Measurements from ENCODE around the gene SLC4A1. TPM values are rescaled to one million over a fixed set of nuclear protein-coding genes. Genes with fewer than 3 reads are reported as not detected.

Gene SLC4A1
- polyA plus RNA-seq, 1 of the 3 experiments (the other 2 are of a cell fraction): not detected

DNA sequence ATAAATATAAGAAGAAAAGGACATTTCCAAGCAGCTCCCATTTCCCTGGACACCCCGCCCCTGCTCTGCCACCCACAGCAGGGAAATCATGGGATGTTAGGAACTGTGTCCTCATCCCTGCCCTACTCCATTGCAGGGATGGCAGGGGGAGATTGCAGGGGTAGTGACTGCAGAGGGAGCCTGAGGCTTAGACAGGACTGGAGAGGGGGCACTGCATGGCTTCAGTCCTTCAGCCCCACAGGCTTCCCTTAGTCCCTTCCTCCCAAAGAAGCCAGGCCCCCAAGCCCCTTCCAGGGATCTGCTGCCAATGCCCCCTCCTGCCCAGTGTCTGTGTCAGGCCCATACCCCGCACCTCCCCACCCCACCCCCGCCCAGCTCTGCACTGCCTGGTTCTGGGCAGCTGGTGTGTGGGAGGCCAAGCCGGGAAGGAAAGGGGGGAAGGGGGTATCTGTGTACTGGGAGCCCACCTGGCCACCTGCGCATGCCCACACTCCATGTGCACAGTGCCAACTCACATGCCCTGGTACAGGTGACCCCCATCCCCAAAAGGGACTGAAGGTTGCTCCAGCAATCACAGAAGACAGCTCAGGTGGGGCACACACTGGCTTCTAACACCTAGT lies 43.7 kb upstream of the SLC4A1 start:
- DNase-seq: no peak
- no peaks in the 10 kb centered on the region for H3F3A ChIP-seq (replicated peaks; ENCODE audit: insufficient read depth)
- H3K79me2 ChIP-seq (ENCODE audit: insufficient read depth): no peaks in the 10 kb centered on the region
- ChIA-PET CTCF (interaction anchor here (1.0 to 5.7 kb wide), 3 partner anchors 20 to 102 kb away, joined by 3 to 37 read pairs (median 7); partner anchors contain the start of gene UBTF), POLR2A (interaction anchor here (4.4 kb wide), 1 partner anchor 8 kb away, joined by 34 read pairs; no protein-coding TSS in a partner anchor)
- H2AFZ ChIP-seq (ENCODE audit: low read depth): no peak overlapping the region
- WGBS (ENCODE audit: low lambda C conversion rate): 47% methylated on average over 4 of the region's 5 CpGs
- no peak overlapping the region for H3K9ac ChIP-seq
- H3K4me3 ChIP-seq (ENCODE audit: low read depth in 2 of 2, low read length in 1 of 2): no peak overlapping the region
- peaks cover 0 to 31% of the 10 kb centered on the region in 2 experiments; a peak in 1 of 4 replicates for H3K4me1 ChIP-seq (ENCODE audit: control insufficient read depth in 1 of 2, insufficient read depth in 2 of 2, low read depth in 1 of 2, low read length in 1 of 2)
- no peaks in the 10 kb centered on the region for H3K27me3 ChIP-seq (ENCODE audit: insufficient read depth)
- H3K4me2 ChIP-seq: no peak overlapping the region
- no peak for TF ChIP-seq SIN3A (IDR thresholded peaks at IDR 0.05; ENCODE audit: borderline replicate concordance, low read depth, low read length)
- TF ChIP-seq RXRA (IDR thresholded peaks at IDR 0.05; ENCODE audit: borderline replicate concordance, low read depth): no peak
- no peak for TF ChIP-seq YY1 (IDR thresholded peaks at IDR 0.05; ENCODE audit: low read depth)
- TF ChIP-seq FOSL2 (IDR thresholded peaks at IDR 0.05; ENCODE audit: borderline replicate concordance, low read depth): no peak
- no peaks in the 10 kb centered on the region for H3K9me2 ChIP-seq
- H4K20me1 ChIP-seq (ENCODE audit: insufficient read depth): no peaks in the 10 kb centered on the region
- H3K27ac ChIP-seq (ENCODE audit: low read depth in 2 of 2, low read length in 1 of 2): no peak overlapping the region
- no peaks in the 10 kb centered on the region for H3K36me3 ChIP-seq (replicated peaks in 1 of 2; ENCODE audit: control insufficient read depth in 1 of 2, insufficient read depth in 2 of 2, low read length in 1 of 2)
- H3K9me3 ChIP-seq: no peaks in the 10 kb centered on the region

DNA sequence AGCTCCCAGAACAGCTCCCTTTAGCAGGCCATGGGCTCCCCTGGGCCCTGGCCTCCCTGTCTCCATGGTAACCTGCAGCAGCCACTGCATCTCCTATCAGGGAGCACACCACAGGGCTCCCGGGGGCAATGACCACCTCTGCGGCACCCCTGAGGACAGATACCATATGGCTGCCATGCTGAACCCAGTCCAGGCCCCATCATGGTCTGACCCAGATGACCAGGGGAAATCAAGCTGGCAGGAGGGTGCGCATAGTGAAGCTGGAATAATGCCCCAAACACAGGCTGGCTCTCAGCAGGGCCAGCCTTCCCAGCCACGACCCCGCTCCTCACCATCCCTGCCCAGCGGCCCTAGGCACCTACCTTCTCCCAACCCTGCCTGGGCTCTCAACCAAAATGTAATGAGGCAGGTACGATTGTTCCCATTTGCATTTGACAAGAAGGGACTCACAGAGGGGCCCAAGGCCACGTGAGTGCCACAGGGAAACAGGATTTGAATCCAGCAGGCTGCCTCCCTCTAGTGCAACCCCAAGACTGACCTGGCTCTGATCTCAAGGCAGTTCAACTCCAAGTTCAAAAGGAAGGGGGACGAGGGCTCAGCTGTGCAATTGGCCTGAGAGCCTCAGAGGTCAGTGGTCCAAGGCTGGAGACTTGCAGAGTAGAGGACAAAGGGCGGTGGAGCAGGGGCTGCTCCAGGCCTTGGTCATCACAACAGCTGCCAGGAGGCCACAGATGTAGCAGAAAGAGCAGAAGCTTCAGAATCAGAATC lies 42.9 kb upstream of the SLC4A1 start:
- no peak overlapping the region for H3K4me2 ChIP-seq
- TF ChIP-seq POLR2AphosphoS5 (IDR thresholded peaks at IDR 0.05; ENCODE audit: low read depth, low read length): no peak
- TF ChIP-seq, protein P1, sequence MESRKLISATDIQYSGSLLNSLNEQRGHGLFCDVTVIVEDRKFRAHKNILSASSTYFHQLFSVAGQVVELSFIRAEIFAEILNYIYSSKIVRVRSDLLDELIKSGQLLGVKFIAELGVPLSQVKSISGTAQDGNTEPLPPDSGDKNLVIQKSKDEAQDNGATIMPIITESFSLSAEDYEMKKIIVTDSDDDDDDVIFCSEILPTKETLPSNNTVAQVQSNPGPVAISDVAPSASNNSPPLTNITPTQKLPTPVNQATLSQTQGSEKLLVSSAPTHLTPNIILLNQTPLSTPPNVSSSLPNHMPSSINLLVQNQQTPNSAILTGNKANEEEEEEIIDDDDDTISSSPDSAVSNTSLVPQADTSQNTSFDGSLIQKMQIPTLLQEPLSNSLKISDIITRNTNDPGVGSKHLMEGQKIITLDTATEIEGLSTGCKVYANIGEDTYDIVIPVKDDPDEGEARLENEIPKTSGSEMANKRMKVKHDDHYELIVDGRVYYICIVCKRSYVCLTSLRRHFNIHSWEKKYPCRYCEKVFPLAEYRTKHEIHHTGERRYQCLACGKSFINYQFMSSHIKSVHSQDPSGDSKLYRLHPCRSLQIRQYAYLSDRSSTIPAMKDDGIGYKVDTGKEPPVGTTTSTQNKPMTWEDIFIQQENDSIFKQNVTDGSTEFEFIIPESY (IDR thresholded peaks at IDR 0.05; ENCODE audit: borderline replicate concordance, low read depth): no peak
- DNase-seq: no peak
- H3K4me3 ChIP-seq (ENCODE audit: low read depth in 2 of 2, low read length in 1 of 2): no peak overlapping the region
- no peaks in the 10 kb centered on the region for H3K27me3 ChIP-seq (ENCODE audit: insufficient read depth)
- 23% methylated on average over 5 of the region's 10 CpGs for WGBS (ENCODE audit: low lambda C conversion rate)
- ChIA-PET CTCF (interaction anchor here (1.1 to 5.7 kb wide), 7 partner anchors 13 to 125 kb away, joined by 3 to 37 read pairs (median 6); partner anchors contain the start of genes GRN, SLC25A39 and UBTF), POLR2A (interaction anchor here (1.0 to 4.4 kb wide), 4 partner anchors 9 to 112 kb away, joined by 3 to 34 read pairs (median 22); partner anchors contain the start of gene SLC25A39)
- H2AFZ ChIP-seq (ENCODE audit: low read depth): no peak overlapping the region
- no peaks in the 10 kb centered on the region for H3K36me3 ChIP-seq (replicated peaks in 1 of 2; ENCODE audit: control insufficient read depth in 1 of 2, insufficient read depth in 2 of 2, low read length in 1 of 2)
- H4K20me1 ChIP-seq (ENCODE audit: insufficient read depth): no peaks in the 10 kb centered on the region
- no peaks in the 10 kb centered on the region for H3K79me2 ChIP-seq (ENCODE audit: insufficient read depth)
- H3K9me2 ChIP-seq: no peaks in the 10 kb centered on the region
- peaks cover 0 to 31% of the 10 kb centered on the region in 2 experiments; a peak in 1 of 4 replicates for H3K4me1 ChIP-seq (ENCODE audit: control insufficient read depth in 1 of 2, insufficient read depth in 2 of 2, low read depth in 1 of 2, low read length in 1 of 2)
- H3K9me3 ChIP-seq: no peaks in the 10 kb centered on the region
- H3K9ac ChIP-seq: no peak overlapping the region
- no peak overlapping the region for H3K27ac ChIP-seq (ENCODE audit: low read depth in 2 of 2, low read length in 1 of 2)
- no peaks in the 10 kb centered on the region for H3F3A ChIP-seq (replicated peaks; ENCODE audit: insufficient read depth)
